HT1080 (cell line): ENCODE data around the gene CNTNAP2. TPM values are rescaled to one million over a fixed set of nuclear protein-coding genes. Genes with fewer than 3 reads are reported as not detected.
"Not testable (repeated sequence)": the region's sequence is repeated elsewhere in the genome, so short reads cannot be mapped to it uniquely, and the experiment has no call there.

Experiments used
- DNase-seq: peaks from one replicate; pipeline ENCODE4 v3.0.0-alpha.2; 2015; ENCODE audit warnings: low read depth
- small RNA-seq: library from RNA; depleted of rRNA; stranded (forward); fragments of <200 nt; gene quantifications from one replicate; pipeline ENCODE3, GENCODE V24; 2014
- total RNA-seq: library from RNA; depleted of rRNA; stranded (reverse); fragments of >200 nt; shearing (Covaris generic); gene quantifications from 2 replicates; pipeline ENCODE4 v1.2.3, GENCODE V29; 2014

Gene CNTNAP2
- total RNA-seq, 1 experiment from 2014 or later: not detected

- DNase-seq: no peak
Measured at GRCh38 chr7:148456351-148456750, 2339.8 kb downstream of the CNTNAP2 start.

GRCh38 chr7:148457310-148457921, 2340.8 kb downstream of the CNTNAP2 start:
- no peak for DNase-seq

GRCh38 chr7:148458263-148458662, 2341.7 kb downstream of the CNTNAP2 start:
- DNase-seq: no peak

GRCh38 chr7:148461392-148462179, 2345.0 kb downstream of the CNTNAP2 start:
- no peak for DNase-seq

- DNase-seq: not testable (repeated sequence)
Measured at GRCh38 chr7:148462774-148463173, 2346.2 kb downstream of the CNTNAP2 start.

GRCh38 chr7:148463210-148463609, 2346.6 kb downstream of the CNTNAP2 start:
- no peak for DNase-seq

- DNase-seq: no peak
Measured at GRCh38 chr7:148464947-148465346, 2348.3 kb downstream of the CNTNAP2 start.

GRCh38 chr7:148465441-148465840, 2348.8 kb downstream of the CNTNAP2 start:
- not testable (repeated sequence) for DNase-seq

- no peak for DNase-seq
Measured at GRCh38 chr7:148466120-148466519, 2349.5 kb downstream of the CNTNAP2 start.

- DNase-seq: no peak
Measured at GRCh38 chr7:148468700-148469098, 2352.1 kb downstream of the CNTNAP2 start.

Small RNAs within 50 kb of the gene (small RNA-seq; reads per million reads assigned to genes)
- not detected for gene AC005518.2
- not detected for gene MIR548F4
- not detected for gene RANP2
- gene RF00012: 0.98 reads per million, percentile 73 among the genes with 10 or more reads in this experiment
- not detected for gene RF00019
- not detected for gene RF02271
- gene RN7SL456P: not detected
- gene RN7SL72P: not detected
- gene RNA5SP249: not detected
- not detected for gene RNU6-1184P
